GM18505 (cell line): Measurements from ENCODE around the gene TAGAP.

Experiments used
- ATAC-seq: cut with Tn5 transposase; IDR thresholded peaks from one replicate; pipeline ENCODE4 v1.9.1; 2021; ENCODE audit not compliant: unreplicated experiment
- POLR2A ChIP-seq: IDR thresholded peaks from 4 replicates; pipeline ENCODE4 v1.6.1; 2011; ENCODE audit warnings: borderline replicate concordance; ENCODE audit not compliant: insufficient read depth, insufficient read length; ENCODE audit errors: extremely low read depth

Gene TAGAP

GRCh38 chr6:159044899-159045727, at the start of gene TAGAP:
TSS of gene TAGAP (minus strand) at chr6:159044991. CDS start at chr6:159044146, 845 bp downstream.
- TF ChIP-seq POLR2A, result peak; percentile 63
- ATAC-seq, result peak; percentile 89

- TF ChIP-seq POLR2A, result no peak
- ATAC-seq, result peak; percentile 16
Observed at GRCh38 chr6:159093609-159094443, 49.0 kb upstream of the TAGAP start.

GRCh38 chr6:159092631-159093030, 47.8 kb upstream of the TAGAP start:
- no peak for TF ChIP-seq POLR2A
- ATAC-seq, result no peak

GRCh38 chr6:159090530-159091480, 46.0 kb upstream of the TAGAP start:
- TF ChIP-seq POLR2A, result no peak
- ATAC-seq, result no peak

GRCh38 chr6:159089909-159090308, 45.1 kb upstream of the TAGAP start:
- no peak for TF ChIP-seq POLR2A
- no peak for ATAC-seq

GRCh38 chr6:159089443-159089842, 44.7 kb upstream of the TAGAP start:
- ATAC-seq, result no peak

GRCh38 chr6:159086033-159086618, 41.3 kb upstream of the TAGAP start:
- no peak for TF ChIP-seq POLR2A
- no peak for ATAC-seq

More at GRCh38 chr6:159089443-159089842, 44.7 kb upstream of the TAGAP start:
- no peak for TF ChIP-seq POLR2A

- no peak for ATAC-seq
- no peak for TF ChIP-seq POLR2A
Observed at GRCh38 chr6:159085396-159085895, 40.7 kb upstream of the TAGAP start.

GRCh38 chr6:159084493-159085091, 39.8 kb upstream of the TAGAP start:
- ATAC-seq, result no peak
- TF ChIP-seq POLR2A, result no peak

GRCh38 chr6:159083146-159083545, 38.4 kb upstream of the TAGAP start:
- ATAC-seq, result no peak
- TF ChIP-seq POLR2A, result no peak

- no peak for TF ChIP-seq POLR2A
Observed at GRCh38 chr6:159082039-159082815, 37.4 kb upstream of the TAGAP start.

More at GRCh38 chr6:159082039-159082815, 37.4 kb upstream of the TAGAP start:
- ATAC-seq, result no peak
